Activated CD4-positive, alpha-beta T cell treated with anti-CD3 and anti-CD28 coated beads for 48 hours (primary cell): ENCODE results near the gene ABCB11.
"Not testable (repeated sequence)": the region's sequence is repeated elsewhere in the genome, so short reads cannot be mapped to it uniquely, and the experiment has no call there.

Experiments used
- DNase-seq: peaks from one replicate; pipeline ENCODE4 v3.0.0-alpha.2; 2020

Gene ABCB11

GRCh38 chr2:168874368-168875054 is 156.6 kb downstream of the ABCB11 start:
- DNase-seq: no peak

- DNase-seq: not testable (repeated sequence)
Measured at GRCh38 chr2:168870824-168871223, 160.3 kb downstream of the ABCB11 start.
